Measurements from ENCODE around the gene KCNIP4.
A peak's percentile ranks its signal among the peaks of the same experiment; 100 is the strongest.

The KCNIP4 gene

DNA sequence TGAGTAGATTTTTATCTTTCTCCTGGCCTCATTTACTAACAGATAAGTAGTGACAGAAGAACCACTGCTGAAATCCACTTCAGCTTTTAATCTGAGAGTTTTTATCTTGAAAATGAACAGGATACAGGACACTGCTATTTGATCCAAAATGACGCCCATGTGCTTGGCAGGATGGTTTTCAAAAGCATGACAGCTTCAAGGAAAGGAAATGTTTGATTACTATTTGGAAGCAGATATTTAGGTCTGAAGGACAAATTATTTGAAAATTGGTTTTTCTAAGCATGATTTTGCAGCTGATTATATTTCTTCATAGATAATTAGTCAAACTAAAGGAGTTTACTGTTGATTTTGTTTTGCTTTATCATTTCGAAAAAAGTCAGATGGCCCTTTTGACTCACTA is 1237.2 kb downstream of the KCNIP4 start:
- DNase-seq = no peak

DNA sequence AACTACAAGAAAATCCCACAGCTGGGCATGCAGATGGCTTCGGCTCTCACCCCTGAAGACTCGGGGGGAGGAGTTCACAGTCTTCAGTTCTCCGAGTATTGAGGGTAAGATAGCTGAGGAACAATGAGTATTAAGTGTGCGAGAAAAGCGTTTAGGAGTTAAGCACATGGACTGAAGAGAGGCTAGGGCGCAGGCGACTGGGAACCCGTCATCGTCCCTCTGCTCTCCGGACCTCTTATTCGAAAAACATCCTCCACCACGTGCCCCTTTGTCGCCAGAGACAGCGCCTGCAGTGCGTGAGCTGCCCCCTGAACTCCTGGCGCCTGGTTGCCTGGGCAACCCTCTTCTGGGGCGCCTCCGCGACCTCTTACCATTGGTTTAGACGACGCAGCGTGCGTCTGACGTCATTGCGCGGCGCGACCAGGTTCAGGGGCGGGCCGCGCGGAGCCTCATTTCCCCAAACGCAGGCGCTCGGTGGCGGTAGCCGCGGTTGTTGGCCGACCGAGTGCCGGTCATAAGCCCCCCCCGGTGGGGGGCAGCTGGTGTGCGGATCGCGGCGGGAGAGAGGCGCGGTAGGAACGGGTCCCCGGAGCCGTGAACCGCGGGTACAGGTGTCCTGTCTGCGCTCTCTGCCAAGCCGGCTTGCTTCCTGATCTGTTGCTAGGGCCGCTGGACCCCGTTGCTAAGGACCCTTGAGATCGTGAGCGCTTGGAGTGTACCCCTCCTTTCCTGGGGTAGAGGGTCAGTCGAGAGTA is 1248.4 kb downstream of the KCNIP4 start, which contains the start of gene PACRGL:
PACRGL (plus strand) TSS at position 452 of the 755 bp plus-strand sequence. CDS start 4,024 bp downstream, outside the sequence.
- DNase-seq = peak; percentile 94 to 97

DNA sequence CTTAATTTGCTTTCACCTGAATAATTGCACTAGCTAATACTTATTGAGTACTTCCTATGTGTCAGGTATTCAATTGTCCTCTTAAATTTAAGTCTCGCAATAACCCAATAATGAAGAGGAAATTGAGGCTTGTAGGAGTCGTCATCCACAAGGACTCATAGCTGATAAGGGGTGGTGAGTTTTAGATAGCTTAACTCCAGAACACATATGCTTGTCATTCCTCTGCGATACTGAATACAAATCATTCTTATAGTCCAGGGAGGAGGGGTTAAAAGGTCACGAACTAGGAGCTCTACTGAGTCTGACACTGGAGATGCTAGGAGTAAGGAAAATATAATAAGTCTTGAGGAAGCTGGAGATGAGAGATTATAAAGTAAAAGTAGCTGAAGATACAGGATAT is 1249.8 kb downstream of the KCNIP4 start:
- DNase-seq = no peak

DNA sequence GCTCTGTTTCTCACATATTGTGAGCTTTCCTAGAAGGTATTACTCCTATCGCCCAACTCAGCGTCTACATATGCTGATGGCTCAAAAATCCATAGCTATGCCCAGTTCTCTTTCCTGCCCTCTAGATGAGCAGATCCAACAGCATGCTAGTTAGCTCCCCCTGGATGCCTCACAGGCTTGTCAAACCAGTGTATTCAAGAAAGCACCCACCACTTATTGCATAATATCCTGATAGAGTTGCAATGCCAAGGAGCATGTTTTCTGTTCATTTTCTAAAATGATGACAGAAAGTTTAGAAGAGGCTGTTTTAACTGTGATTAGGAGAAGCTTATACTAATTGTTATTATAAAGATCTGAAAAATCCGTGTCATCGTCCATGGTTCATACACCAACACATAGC is 1250.2 kb downstream of the KCNIP4 start:
- peak; percentile 26 to 46 for DNase-seq

DNA sequence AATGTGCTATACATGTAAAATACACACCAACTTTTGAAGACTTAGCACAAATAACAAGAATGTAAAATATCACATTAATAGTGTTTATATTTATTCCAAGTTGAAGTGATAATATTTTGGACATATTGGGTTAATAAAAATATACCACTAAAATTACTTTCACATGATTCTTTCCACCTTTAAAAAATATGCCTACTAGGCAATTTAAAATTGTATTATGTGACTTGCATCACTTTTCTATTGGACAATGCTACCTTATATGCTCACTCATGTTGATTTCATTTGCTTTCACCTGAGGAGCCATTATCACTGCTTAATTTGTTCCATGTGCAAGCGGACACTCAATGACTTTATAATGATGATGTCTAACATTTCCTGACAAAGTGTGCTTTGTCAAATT is 1251.8 kb downstream of the KCNIP4 start:
- no peak for DNase-seq

DNA sequence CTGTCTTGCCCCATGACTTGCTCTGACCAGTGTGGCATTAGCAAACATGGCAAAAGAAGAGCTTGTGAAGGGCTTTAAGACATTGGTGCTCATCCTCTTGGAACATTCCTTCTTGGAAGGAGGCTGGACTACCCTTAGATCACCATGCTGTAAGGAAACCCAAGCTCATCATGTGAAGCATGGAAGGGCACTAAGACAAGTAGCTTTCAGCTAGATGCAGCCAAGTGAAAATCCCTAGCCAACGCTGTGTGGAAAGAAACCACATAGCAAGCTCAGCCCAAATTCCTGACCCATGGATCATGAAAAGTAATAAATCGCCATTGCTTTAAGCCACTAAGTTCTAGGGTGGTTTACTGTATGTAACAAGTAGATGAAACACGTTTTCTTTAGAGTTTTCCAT is 1260.7 kb downstream of the KCNIP4 start:
- DNase-seq = no peak

DNA sequence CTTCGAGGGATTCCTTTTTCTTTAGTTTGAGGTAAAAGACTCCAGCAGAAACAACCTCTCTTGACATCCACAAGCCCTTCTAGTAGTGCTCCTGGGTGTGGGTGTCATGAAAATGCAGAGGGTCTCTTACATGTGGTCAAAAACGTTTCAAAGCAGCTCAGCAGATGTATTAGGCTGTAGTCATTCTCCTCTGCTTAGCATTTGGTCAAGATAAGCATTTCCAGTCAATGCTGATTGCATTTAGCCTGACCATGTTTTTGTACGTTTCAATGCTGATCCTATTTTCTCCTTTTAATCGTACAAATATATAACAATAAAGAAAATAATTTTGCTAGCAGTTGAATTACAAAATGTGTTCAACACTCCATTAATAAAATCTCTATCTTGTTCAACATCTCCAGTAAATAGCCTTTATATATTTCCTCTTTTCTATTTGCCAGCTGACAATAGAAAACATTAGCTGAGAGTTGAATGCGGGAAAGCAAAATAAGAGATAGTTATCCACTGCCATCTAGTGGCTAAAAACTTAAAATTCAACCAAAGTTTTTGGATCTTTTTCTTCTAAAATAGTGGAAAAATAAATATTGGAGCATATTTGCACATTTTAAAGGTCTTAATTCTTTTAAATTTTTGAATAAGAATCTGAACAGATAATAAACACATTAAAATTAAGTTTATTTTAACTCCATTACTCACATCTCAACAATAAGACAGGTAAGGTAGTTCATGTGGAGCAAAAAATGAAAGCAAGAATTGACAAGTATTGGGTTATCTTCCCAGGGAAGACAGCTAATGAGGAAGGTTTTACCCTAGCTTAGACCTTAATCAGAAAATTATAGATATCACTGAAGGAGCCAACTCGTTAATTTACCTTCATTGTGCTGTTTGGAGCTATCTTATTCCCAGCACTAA is 1263.5 kb downstream of the KCNIP4 start:
- peak; percentile 27 to 70 for DNase-seq

DNA sequence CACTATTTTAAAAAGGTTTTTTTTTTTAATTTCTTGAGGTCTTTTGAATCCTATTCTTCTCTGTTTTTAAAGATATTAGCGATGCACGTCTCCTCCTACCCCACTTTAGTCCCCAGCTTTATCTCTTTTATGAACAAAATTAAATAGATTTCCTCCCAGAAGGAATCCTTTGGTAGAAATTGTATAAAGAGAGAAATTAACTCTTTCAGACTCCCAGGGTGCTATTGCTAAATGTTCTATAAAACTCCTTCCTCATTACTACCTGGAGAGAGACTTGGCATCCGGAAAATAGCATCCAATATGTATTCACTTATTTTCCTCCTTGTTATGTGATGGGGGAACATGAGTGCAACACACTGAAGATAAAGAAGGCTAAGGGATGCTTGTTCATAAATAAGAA is 1264.8 kb downstream of the KCNIP4 start:
- no peak for DNase-seq

DNA sequence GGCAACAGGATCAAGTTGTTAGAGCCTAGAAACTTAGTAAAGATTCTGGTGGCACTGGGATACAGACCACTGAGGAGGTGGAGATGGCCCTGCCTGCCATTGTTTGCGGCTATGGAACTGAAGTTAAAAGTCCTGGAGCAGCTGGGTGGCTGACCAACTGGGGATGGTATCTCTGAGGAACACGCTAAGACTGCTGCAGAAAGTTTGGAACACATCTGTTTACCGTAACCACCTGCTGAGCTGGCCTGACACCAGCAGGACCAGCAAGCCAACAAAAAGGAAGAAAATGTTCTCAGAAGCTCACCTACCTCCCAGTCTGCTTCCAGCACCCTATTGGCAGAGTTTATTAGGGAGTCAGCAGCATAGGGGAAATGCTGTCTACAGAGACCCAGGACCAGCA is 1265.7 kb downstream of the KCNIP4 start:
- DNase-seq = no peak

DNA sequence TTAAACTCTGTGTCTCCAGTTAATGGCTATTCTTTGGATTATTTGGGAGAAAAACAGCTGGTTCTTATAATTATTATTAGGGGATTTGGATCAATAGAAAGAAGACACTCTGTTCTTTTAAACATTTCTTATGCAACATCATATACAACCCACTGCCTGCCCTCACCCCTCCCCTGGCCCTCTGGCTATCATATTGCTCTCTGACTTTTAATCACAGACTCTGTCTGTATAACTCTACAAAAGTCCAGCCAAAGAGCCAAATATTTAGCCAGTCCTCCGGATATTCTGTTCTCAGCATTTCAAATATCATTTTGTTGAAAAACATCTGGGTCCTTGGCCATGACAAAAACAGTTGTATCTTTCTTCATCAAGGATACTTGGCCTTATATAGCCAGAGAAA is 1267.3 kb downstream of the KCNIP4 start:
- no peak for DNase-seq

DNA sequence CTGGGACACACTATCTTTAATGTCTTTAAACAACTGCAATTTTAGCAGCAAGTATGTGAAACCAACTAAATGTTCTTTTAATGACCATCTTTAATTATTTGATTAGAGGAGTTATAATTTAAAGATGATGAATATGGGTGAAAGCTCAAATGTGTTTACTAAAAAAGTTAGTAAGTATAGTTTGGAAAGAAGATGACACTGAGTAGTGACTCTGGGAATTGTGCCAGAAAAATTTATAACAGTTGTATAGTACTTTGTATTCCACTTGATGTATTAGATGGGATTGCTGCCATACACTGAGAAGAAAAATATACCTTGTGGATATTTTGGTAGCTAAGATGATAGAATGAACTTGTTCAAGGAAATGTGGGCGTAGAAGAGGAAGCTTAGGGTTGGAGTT is 1267.8 kb downstream of the KCNIP4 start:
- DNase-seq = no peak

DNA sequence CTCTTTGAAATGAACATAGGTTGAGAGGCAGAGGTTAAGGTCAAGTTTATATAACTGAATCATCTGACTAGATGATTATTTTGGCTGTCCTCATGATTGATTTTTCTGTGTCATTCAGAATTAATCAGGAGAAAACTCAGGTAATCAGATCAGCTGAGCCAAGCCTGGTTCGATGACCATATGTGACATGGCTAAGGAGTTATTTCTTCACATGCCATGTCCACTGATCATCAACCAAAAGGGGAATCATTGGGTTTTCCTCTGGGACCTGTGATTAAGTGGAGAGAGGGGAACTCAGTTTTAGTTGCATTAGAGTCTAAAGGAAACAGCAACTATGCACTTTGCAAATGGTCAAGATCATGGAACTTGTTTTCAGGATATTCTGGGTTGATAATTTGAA is 1268.6 kb downstream of the KCNIP4 start:
- no peak for DNase-seq
